Neural cell (in vitro differentiated cells): ENCODE data around the gene TMEM170B.

Source experiments
- EP300 ChIP-seq: fragments of 450-650 bp; conservative IDR thresholded peaks from 2 replicates; pipeline ENCODE4 v1.6.1; 2014; ENCODE audit warnings: antibody characterized with exemption, mild to moderate bottlenecking, moderate library complexity; ENCODE audit not compliant: poor library complexity, severe bottlenecking
- EZH2 ChIP-seq: fragments of 200-600, 300-800 bp; shearing (Covaris generic), sonication (generic); IDR thresholded peaks from 2 replicates; pipeline ENCODE4 v1.6.1; 2014; ENCODE audit warnings: antibody characterized with exemption, low read length, borderline replicate concordance, mild to moderate bottlenecking; ENCODE audit not compliant: insufficient read depth, poor library complexity, severe bottlenecking
- MXI1 ChIP-seq: fragments of 450-650 bp; conservative IDR thresholded peaks from 2 replicates; pipeline ENCODE4 v1.6.1; 2014; ENCODE audit warnings: antibody characterized with exemption, mild to moderate bottlenecking; ENCODE audit not compliant: poor library complexity, severe bottlenecking
- POLR2AphosphoS5 ChIP-seq: IDR thresholded peaks from 2 replicates; pipeline ENCODE4 v1.6.1; 2012
- RAD21 ChIP-seq: fragments of 450-650 bp; conservative IDR thresholded peaks from 2 replicates; pipeline ENCODE4 v1.6.1; 2014; ENCODE audit warnings: antibody characterized with exemption, mild to moderate bottlenecking, moderate library complexity
- SMC3 ChIP-seq: fragments of 450-650 bp; conservative IDR thresholded peaks from 2 replicates; pipeline ENCODE4 v1.6.1; 2014; ENCODE audit warnings: antibody characterized with exemption, mild to moderate bottlenecking, moderate library complexity; ENCODE audit not compliant: poor library complexity
- TF ChIP-seq, protein P1 (sequence below): fragments of 450-650 bp; IDR thresholded peaks from 2 replicates; pipeline ENCODE4 v1.5.1; 2014; ENCODE audit warnings: antibody characterized with exemption, mild to moderate bottlenecking, moderate library complexity; ENCODE audit not compliant: poor library complexity, severe bottlenecking
- TF ChIP-seq, protein P2 (sequence below): IDR thresholded peaks from 2 replicates; pipeline ENCODE4 v1.6.1; 2012; ENCODE audit warnings: borderline replicate concordance

DNA sequence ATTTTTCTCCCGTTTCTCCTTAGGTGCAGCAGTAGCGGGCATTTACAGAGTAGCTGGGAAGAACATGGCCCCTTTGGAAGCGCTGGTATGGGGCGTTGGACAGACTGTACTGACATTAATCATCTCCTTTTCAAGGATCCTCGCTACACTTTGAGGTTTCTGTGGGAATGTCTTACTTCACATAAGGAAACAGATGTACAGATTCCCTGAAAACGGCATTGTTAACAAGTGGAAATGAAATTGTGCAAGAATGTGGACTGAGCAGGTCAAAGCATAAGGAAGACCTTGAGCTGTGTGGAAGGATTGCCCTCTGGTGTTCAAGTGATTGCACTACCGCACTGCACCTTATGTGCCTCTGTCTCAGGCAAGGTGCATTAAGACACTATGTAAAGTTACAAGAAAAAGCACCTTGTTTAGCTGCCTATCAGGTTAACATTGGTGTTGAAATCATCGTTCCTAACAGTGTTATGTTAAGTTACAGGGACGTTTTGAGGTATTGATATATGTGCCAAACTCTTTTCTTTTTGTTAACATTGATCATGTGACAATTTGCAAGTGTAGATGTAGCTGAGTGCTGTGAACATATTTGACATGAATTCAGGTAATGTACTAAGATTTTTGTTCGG, 38.0 kb downstream of the TMEM170B start:
- TF ChIP-seq, protein P1, sequence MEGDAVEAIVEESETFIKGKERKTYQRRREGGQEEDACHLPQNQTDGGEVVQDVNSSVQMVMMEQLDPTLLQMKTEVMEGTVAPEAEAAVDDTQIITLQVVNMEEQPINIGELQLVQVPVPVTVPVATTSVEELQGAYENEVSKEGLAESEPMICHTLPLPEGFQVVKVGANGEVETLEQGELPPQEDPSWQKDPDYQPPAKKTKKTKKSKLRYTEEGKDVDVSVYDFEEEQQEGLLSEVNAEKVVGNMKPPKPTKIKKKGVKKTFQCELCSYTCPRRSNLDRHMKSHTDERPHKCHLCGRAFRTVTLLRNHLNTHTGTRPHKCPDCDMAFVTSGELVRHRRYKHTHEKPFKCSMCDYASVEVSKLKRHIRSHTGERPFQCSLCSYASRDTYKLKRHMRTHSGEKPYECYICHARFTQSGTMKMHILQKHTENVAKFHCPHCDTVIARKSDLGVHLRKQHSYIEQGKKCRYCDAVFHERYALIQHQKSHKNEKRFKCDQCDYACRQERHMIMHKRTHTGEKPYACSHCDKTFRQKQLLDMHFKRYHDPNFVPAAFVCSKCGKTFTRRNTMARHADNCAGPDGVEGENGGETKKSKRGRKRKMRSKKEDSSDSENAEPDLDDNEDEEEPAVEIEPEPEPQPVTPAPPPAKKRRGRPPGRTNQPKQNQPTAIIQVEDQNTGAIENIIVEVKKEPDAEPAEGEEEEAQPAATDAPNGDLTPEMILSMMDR = peak; percentile 91
- TF ChIP-seq, protein P2, sequence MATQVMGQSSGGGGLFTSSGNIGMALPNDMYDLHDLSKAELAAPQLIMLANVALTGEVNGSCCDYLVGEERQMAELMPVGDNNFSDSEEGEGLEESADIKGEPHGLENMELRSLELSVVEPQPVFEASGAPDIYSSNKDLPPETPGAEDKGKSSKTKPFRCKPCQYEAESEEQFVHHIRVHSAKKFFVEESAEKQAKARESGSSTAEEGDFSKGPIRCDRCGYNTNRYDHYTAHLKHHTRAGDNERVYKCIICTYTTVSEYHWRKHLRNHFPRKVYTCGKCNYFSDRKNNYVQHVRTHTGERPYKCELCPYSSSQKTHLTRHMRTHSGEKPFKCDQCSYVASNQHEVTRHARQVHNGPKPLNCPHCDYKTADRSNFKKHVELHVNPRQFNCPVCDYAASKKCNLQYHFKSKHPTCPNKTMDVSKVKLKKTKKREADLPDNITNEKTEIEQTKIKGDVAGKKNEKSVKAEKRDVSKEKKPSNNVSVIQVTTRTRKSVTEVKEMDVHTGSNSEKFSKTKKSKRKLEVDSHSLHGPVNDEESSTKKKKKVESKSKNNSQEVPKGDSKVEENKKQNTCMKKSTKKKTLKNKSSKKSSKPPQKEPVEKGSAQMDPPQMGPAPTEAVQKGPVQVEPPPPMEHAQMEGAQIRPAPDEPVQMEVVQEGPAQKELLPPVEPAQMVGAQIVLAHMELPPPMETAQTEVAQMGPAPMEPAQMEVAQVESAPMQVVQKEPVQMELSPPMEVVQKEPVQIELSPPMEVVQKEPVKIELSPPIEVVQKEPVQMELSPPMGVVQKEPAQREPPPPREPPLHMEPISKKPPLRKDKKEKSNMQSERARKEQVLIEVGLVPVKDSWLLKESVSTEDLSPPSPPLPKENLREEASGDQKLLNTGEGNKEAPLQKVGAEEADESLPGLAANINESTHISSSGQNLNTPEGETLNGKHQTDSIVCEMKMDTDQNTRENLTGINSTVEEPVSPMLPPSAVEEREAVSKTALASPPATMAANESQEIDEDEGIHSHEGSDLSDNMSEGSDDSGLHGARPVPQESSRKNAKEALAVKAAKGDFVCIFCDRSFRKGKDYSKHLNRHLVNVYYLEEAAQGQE = no peak
- TF ChIP-seq RAD21 (peak; percentile 88), EP300 (no peak), SMC3 (peak; percentile 89), POLR2AphosphoS5 (no peak), MXI1 (peak; percentile 30), EZH2 (no peak)
